Measurements from ENCODE around the gene ACAD9. TPM values are rescaled to one million over a fixed set of nuclear protein-coding genes. Genes with fewer than 3 reads are reported as not detected.

Gene ACAD9
- total and polyA plus RNA-seq, 2 experiments from 2014 or later = 22.3 to 29.7 TPM

- Histone ChIP-seq H3K9me2 (ENCODE audit: insufficient read depth) (no peaks in the 10 kb centered on the region), H3K9ac (no peak overlapping the region), H4K20me1 (ENCODE audit: insufficient read depth) (no peaks in the 10 kb centered on the region), H3K9me3 (ENCODE audit: low read depth) (no peaks in the 10 kb centered on the region), H2AFZ (no peak overlapping the region), H3K27ac (no peak overlapping the region), H3F3A (ENCODE audit: insufficient read depth) (peaks cover 14% of the 10 kb centered on the region), H3K4me3 (no peak overlapping the region), H3K36me3 (ENCODE audit: low read depth) (peaks cover 12% of the 10 kb centered on the region; the same call in 1 of the 2 replicates), H3K27me3 (replicated peaks; ENCODE audit: insufficient read depth) (no peaks in the 10 kb centered on the region), H3K4me1 (ENCODE audit: insufficient read depth) (peaks cover 14% of the 10 kb centered on the region), H3K4me2 (ENCODE audit: unreplicated experiment) (no peak overlapping the region), H3K79me2 (ENCODE audit: insufficient read depth) (peaks cover 71% of the 10 kb centered on the region)
- no peak for TF ChIP-seq EZH2 (IDR thresholded peaks at IDR 0.05; ENCODE audit: insufficient read depth, poor library complexity, severe bottlenecking)
- TF ChIP-seq EZH2phosphoT487 (IDR thresholded peaks at IDR 0.05; ENCODE audit: insufficient read depth, low read depth) = no peak
- 90% methylated on average over 6 of the region's 6 CpGs for WGBS, 2 experiments (ENCODE audit: low coverage in 1 of 2, low lambda C conversion rate in 2 of 2, missing lambda C conversion rate in 2 of 2)
- DNase-seq = no peak
- in situ Hi-C loops (cut with MboI) = no loop called here
Measured at GRCh38 chr3:128881576-128881975, 2.2 kb downstream of the ACAD9 start.

GRCh38 chr3:128882719-128883118 is 3.3 kb downstream of the ACAD9 start:
- peaks cover 14% of the 10 kb centered on the region for H3K4me1 ChIP-seq (ENCODE audit: insufficient read depth)
- peaks cover 68% of the 10 kb centered on the region for H3K79me2 ChIP-seq (ENCODE audit: insufficient read depth)
- WGBS, 2 experiments (ENCODE audit: low coverage in 1 of 2, low lambda C conversion rate in 2 of 2, missing lambda C conversion rate in 2 of 2) = 91 to 100% methylated on average over 1 of the region's 1 CpG
- no peak overlapping the region for H3K9ac ChIP-seq
- in situ Hi-C loops (cut with MboI) = no loop called here
- H3K27me3 ChIP-seq (replicated peaks; ENCODE audit: insufficient read depth) = no peaks in the 10 kb centered on the region
- no peaks in the 10 kb centered on the region for H3K9me2 ChIP-seq (ENCODE audit: insufficient read depth)
- H3F3A ChIP-seq (ENCODE audit: insufficient read depth) = peaks cover 14% of the 10 kb centered on the region
- H3K27ac ChIP-seq = no peak overlapping the region
- no peak for DNase-seq
- no peak overlapping the region for H3K4me2 ChIP-seq (ENCODE audit: unreplicated experiment)
- TF ChIP-seq EZH2 (IDR thresholded peaks at IDR 0.05; ENCODE audit: insufficient read depth, poor library complexity, severe bottlenecking) (no peak), EZH2phosphoT487 (IDR thresholded peaks at IDR 0.05; ENCODE audit: insufficient read depth, low read depth) (no peak)
- no peak overlapping the region for H3K4me3 ChIP-seq
- H2AFZ ChIP-seq = no peak overlapping the region
- peaks cover 20% of the 10 kb centered on the region; the same call in 1 of the 2 replicates for H3K36me3 ChIP-seq (ENCODE audit: low read depth)
- no peaks in the 10 kb centered on the region for H3K9me3 ChIP-seq (ENCODE audit: low read depth)
- no peaks in the 10 kb centered on the region for H4K20me1 ChIP-seq (ENCODE audit: insufficient read depth)

- no peak overlapping the region for H3K4me3 ChIP-seq
- peaks cover 75% of the 10 kb centered on the region for H3K79me2 ChIP-seq (ENCODE audit: insufficient read depth)
- no peaks in the 10 kb centered on the region for H3K9me2 ChIP-seq (ENCODE audit: insufficient read depth)
- 94 to 100% methylated on average over 1 of the region's 1 CpG for WGBS, 2 experiments (ENCODE audit: low coverage in 1 of 2, low lambda C conversion rate in 2 of 2, missing lambda C conversion rate in 2 of 2)
- peaks cover 7% of the 10 kb centered on the region for H3K4me1 ChIP-seq (ENCODE audit: insufficient read depth)
- H3K9me3 ChIP-seq (ENCODE audit: low read depth) = no peaks in the 10 kb centered on the region
- H3K27ac ChIP-seq = no peak overlapping the region
- no peak overlapping the region for H3K9ac ChIP-seq
- no peak overlapping the region for H3K4me2 ChIP-seq (ENCODE audit: unreplicated experiment)
- H3F3A ChIP-seq (ENCODE audit: insufficient read depth) = no peaks in the 10 kb centered on the region
- H3K36me3 ChIP-seq (ENCODE audit: low read depth) = peaks cover 30% of the 10 kb centered on the region
- no peak overlapping the region for H2AFZ ChIP-seq
- H4K20me1 ChIP-seq (ENCODE audit: insufficient read depth) = no peaks in the 10 kb centered on the region
- no peak for DNase-seq
- TF ChIP-seq EZH2phosphoT487 (IDR thresholded peaks at IDR 0.05; ENCODE audit: insufficient read depth, low read depth) (no peak), EZH2 (IDR thresholded peaks at IDR 0.05; ENCODE audit: insufficient read depth, poor library complexity, severe bottlenecking) (no peak)
- in situ Hi-C loops (cut with MboI) = no loop called here
- H3K27me3 ChIP-seq (replicated peaks; ENCODE audit: insufficient read depth) = no peaks in the 10 kb centered on the region
Measured at GRCh38 chr3:128884992-128885391, 5.6 kb downstream of the ACAD9 start.

GRCh38 chr3:128889139-128889894 is 9.9 kb downstream of the ACAD9 start:
- no peak overlapping the region for H3K9ac ChIP-seq
- peaks cover 26% of the 10 kb centered on the region for H3K36me3 ChIP-seq (ENCODE audit: low read depth)
- no peaks in the 10 kb centered on the region for H3K9me3 ChIP-seq (ENCODE audit: low read depth)
- no peaks in the 10 kb centered on the region for H3K4me1 ChIP-seq (ENCODE audit: insufficient read depth)
- peaks cover 32% of the 10 kb centered on the region for H3K79me2 ChIP-seq (ENCODE audit: insufficient read depth)
- no peak overlapping the region for H2AFZ ChIP-seq
- H3K27ac ChIP-seq = no peak overlapping the region
- no peaks in the 10 kb centered on the region for H4K20me1 ChIP-seq (ENCODE audit: insufficient read depth)
- 90 to 91% methylated on average over 7 of the region's 7 CpGs for whole genome bisulfite sequencing, 2 experiments (ENCODE audit: low coverage in 1 of 2, low lambda C conversion rate in 2 of 2, missing lambda C conversion rate in 2 of 2)
- no peaks in the 10 kb centered on the region for H3K27me3 ChIP-seq (replicated peaks; ENCODE audit: insufficient read depth)
- TF ChIP-seq EZH2 (IDR thresholded peaks at IDR 0.05; ENCODE audit: insufficient read depth, poor library complexity, severe bottlenecking) (no peak), EZH2phosphoT487 (IDR thresholded peaks at IDR 0.05; ENCODE audit: insufficient read depth, low read depth) (no peak)
- in situ Hi-C loops (cut with MboI) = no loop called here
- H3K4me3 ChIP-seq = no peak overlapping the region
- H3K9me2 ChIP-seq (ENCODE audit: insufficient read depth) = no peaks in the 10 kb centered on the region
- no peak for DNase-seq
- H3K4me2 ChIP-seq (ENCODE audit: unreplicated experiment) = no peak overlapping the region
- H3F3A ChIP-seq (ENCODE audit: insufficient read depth) = no peaks in the 10 kb centered on the region
